H9 (cell line): Measurements from ENCODE around the gene SLC41A1. TPM values are rescaled to one million over a fixed set of nuclear protein-coding genes. Genes with fewer than 3 reads are reported as not detected.

Experiments
- DNase-seq: peaks from one replicate; pipeline ENCODE4 v3.0.0-alpha.2; 2017
- H2AFZ ChIP-seq: one replicate; pipeline ENCODE4 v1.6.1; 2013; ENCODE audit warnings: mild to moderate bottlenecking, low read length, control low read depth, moderate library complexity
- H2AK5ac ChIP-seq: 2 replicates; pipeline ENCODE4 v1.6.1; 2013; ENCODE audit warnings: low read length, control low read depth, mixed read lengths; ENCODE audit not compliant: insufficient read length
- H2BK120ac ChIP-seq: one replicate; pipeline ENCODE4 v1.6.1; 2013; ENCODE audit warnings: low read depth, mild to moderate bottlenecking, low read length, control low read depth, inconsistent platforms; ENCODE audit not compliant: poor library complexity, severe bottlenecking
- H2BK12ac ChIP-seq: 2 replicates; pipeline ENCODE4 v1.6.1; 2013; ENCODE audit warnings: low read length, control low read depth, mixed read lengths, low read depth; ENCODE audit not compliant: insufficient read length
- H2BK15ac ChIP-seq: 2 replicates; pipeline ENCODE4 v1.6.1; 2013; ENCODE audit warnings: low read depth, low read length, control low read depth
- H2BK20ac ChIP-seq: one replicate; pipeline ENCODE4 v1.6.1; 2013; ENCODE audit warnings: low read depth, mild to moderate bottlenecking, low read length, control low read depth, inconsistent platforms; ENCODE audit not compliant: poor library complexity, severe bottlenecking
- H2BK5ac ChIP-seq: 2 replicates; pipeline ENCODE4 v1.6.1; 2013; ENCODE audit warnings: low read length, control low read depth, mixed read lengths; ENCODE audit not compliant: insufficient read length
- H3K14ac ChIP-seq: 2 replicates; pipeline ENCODE4 v1.6.1; 2013; ENCODE audit warnings: low read length, control low read depth; ENCODE audit not compliant: insufficient read depth
- H3K18ac ChIP-seq: 2 replicates; pipeline ENCODE4 v1.6.1; 2013; ENCODE audit warnings: low read depth, mild to moderate bottlenecking, mixed read lengths, low read length, control low read depth; ENCODE audit not compliant: insufficient read length
- H3K23ac ChIP-seq: 2 replicates; pipeline ENCODE4 v1.6.1; 2013; ENCODE audit warnings: low read length, control low read depth, mixed read lengths, low read depth; ENCODE audit not compliant: insufficient read length
- H3K23me2 ChIP-seq: 2 replicates; pipeline ENCODE4 v1.6.1; 2013; ENCODE audit warnings: low read depth, mild to moderate bottlenecking, mixed read lengths, low read length, control low read depth; ENCODE audit not compliant: insufficient read length, poor library complexity, severe bottlenecking
- H3K27ac ChIP-seq: 2 replicates; pipeline ENCODE4 v1.5.1; 2013; ENCODE audit warnings: low read length, control low read depth, mixed read lengths, low read depth; ENCODE audit not compliant: insufficient read length
- H3K27me3 ChIP-seq: 2 replicates; pipeline ENCODE4 v1.6.1; 2013; ENCODE audit warnings: low read length, control low read depth, inconsistent platforms; ENCODE audit not compliant: insufficient read depth
- H3K4ac ChIP-seq: 2 replicates; pipeline ENCODE4 v1.6.1; 2013; ENCODE audit warnings: low read depth, mild to moderate bottlenecking, control low read depth, inconsistent platforms, low read length, moderate library complexity
- H3K4me1 ChIP-seq: 2 replicates; pipeline ENCODE4 v1.6.1; 2013; ENCODE audit warnings: low read length, control low read depth, inconsistent platforms; ENCODE audit not compliant: insufficient read depth
- H3K4me2 ChIP-seq: 2 replicates; pipeline ENCODE4 v1.6.1; 2013; ENCODE audit warnings: low read length, control low read depth, mixed read lengths; ENCODE audit not compliant: insufficient read length, insufficient read depth
- H3K56ac ChIP-seq: 2 replicates; pipeline ENCODE4 v1.6.1; 2013; ENCODE audit warnings: low read depth, mild to moderate bottlenecking, mixed read lengths, low read length, control low read depth; ENCODE audit not compliant: insufficient read length
- H3K79me1 ChIP-seq: 2 replicates; pipeline ENCODE4 v1.6.1; 2013; ENCODE audit warnings: low read depth, mild to moderate bottlenecking, moderate library complexity, low read length, control low read depth, inconsistent platforms; ENCODE audit not compliant: insufficient read depth, poor library complexity, severe bottlenecking
- H3K79me2 ChIP-seq: 2 replicates; pipeline ENCODE4 v1.6.1; 2013; ENCODE audit warnings: low read length, control low read depth, inconsistent platforms; ENCODE audit not compliant: insufficient read depth
- H3K9ac ChIP-seq: 2 replicates; pipeline ENCODE4 v1.6.1; 2013; ENCODE audit warnings: low read length, control low read depth, mixed read lengths; ENCODE audit not compliant: insufficient read length; ENCODE audit errors: extremely low read depth
- H3K9me3 ChIP-seq: one replicate; pipeline ENCODE4 v1.6.1; 2013; ENCODE audit warnings: low read depth, low read length, inconsistent platforms; ENCODE audit not compliant: control insufficient read depth
- H3T11ph ChIP-seq: one replicate; pipeline ENCODE4 v1.6.1; 2013; ENCODE audit warnings: mild to moderate bottlenecking, low read length, control low read depth, inconsistent platforms
- H4K20me1 ChIP-seq: one replicate; pipeline ENCODE4 v1.6.1; 2013; ENCODE audit not compliant: control insufficient read depth, insufficient read length, insufficient read depth
- H4K5ac ChIP-seq: 2 replicates; pipeline ENCODE4 v1.6.1; 2013; ENCODE audit warnings: low read depth, mild to moderate bottlenecking, mixed read lengths, low read length, control low read depth; ENCODE audit not compliant: insufficient read length
- H4K8ac ChIP-seq: replicated peaks from 2 replicates; pipeline ENCODE4 v1.6.1; 2013; ENCODE audit warnings: low read length, control low read depth, mixed read lengths, low read depth; ENCODE audit not compliant: insufficient read length
- H4K91ac ChIP-seq: 2 replicates; pipeline ENCODE4 v1.6.1; 2013; ENCODE audit warnings: low read depth, mild to moderate bottlenecking, moderate library complexity, mixed read lengths, low read length, control low read depth; ENCODE audit not compliant: insufficient read length
- H3K27ac Mint-ChIP-seq, 3 experiments: 2 replicates in 2 of 3; 3 replicates in 1 of 3; pipeline ENCODE4 v1.8.0; 2020 to 2021; ENCODE audit warnings: mixed read lengths in 3 of 3, mild to moderate bottlenecking in 1 of 3, moderate library complexity in 1 of 3
- H3K27me3 Mint-ChIP-seq: 2 replicates; pipeline ENCODE4 v1.8.0; 2021; ENCODE audit warnings: low read depth, mild to moderate bottlenecking, moderate library complexity, mixed read lengths
- H3K36me3 Mint-ChIP-seq, 3 experiments: 2 replicates in 2 of 3; 3 replicates in 1 of 3; pipeline ENCODE4 v1.8.0; 2020 to 2021; ENCODE audit warnings: low read depth in 3 of 3, mixed read lengths in 3 of 3; ENCODE audit not compliant: insufficient read depth in 1 of 3
- H3K4me1 Mint-ChIP-seq, 2 experiments: 2 replicates each; pipeline ENCODE4 v1.8.0; 2020; ENCODE audit warnings: mixed read lengths in 2 of 2
- H3K4me3 Mint-ChIP-seq, 2 experiments: 2 replicates in 1 of 2; 3 replicates in 1 of 2; pipeline ENCODE4 v1.8.0; 2020 to 2021; ENCODE audit warnings: mild to moderate bottlenecking in 2 of 2, mixed read lengths in 2 of 2, moderate library complexity in 1 of 2
- H3K9me3 Mint-ChIP-seq, 2 experiments: 2 replicates in 1 of 2; 3 replicates in 1 of 2; pipeline ENCODE4 v1.8.0; 2020; ENCODE audit warnings: mild to moderate bottlenecking in 2 of 2, mixed read lengths in 2 of 2, moderate library complexity in 1 of 2
- WGBS: extraction: QIAGEN DNeasy Blood & Tissue Kit; methylation state at CpG from one replicate; pipeline ENCODE4 v1.1.7; 2013; ENCODE audit warnings: missing lambda C conversion rate, low lambda C conversion rate, mixed read lengths; ENCODE audit not compliant: insufficient read length; ENCODE audit errors: extremely low coverage; 5-methylcytosine and 5-hydroxymethylcytosine counted together
- total RNA-seq: library from RNA; stranded (reverse); gene quantifications from 2 replicates; pipeline ENCODE4 v1.2.1, GENCODE V29; 2021
- TF ChIP-seq, protein P1 (sequence below): fragments of 200-600 bp; sonication (generic); conservative IDR thresholded peaks from 3 replicates; pipeline ENCODE4 v1.8.0; 2021; ENCODE audit warnings: antibody characterized with exemption, mild to moderate bottlenecking

The SLC41A1 gene
- total RNA-seq, 1 experiment from 2014 or later: 18.2 TPM

DNA sequence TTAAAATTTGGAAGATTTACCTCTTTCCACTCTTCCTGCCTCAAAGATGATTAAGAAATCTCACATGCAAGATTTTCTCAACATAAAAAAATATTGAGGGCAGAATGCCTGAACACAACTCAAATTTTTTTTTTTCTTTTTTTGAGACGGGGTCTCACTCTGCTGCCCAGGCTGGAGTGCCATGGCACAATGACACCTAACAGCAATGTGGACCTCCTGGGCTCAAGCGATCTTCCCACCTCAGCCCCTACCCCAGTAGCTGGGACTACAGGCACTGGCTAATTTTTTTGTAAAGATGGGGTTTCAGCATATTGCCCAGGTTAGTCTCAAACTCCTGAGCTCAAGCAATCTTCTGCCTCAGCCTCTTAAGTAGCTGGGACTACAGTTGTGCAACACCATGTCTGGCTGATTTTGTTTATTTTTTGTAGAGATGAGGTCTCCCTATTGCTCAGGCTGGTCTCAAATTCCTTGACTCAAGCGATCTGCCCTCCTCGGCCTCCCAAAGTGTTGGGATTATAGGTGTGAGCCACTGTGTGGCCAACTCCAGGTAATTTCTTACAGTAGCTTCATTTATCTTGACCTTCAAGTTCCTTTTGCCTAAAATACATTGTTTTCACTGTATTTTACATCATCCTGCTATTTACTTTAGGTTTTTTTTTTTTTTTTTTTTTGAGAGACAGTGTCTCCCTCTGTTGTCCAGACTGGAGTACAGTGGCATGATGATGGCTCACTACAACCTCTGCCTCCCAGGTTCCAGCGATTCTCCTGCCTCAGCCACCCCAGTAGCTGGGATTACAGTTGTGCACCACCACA lies 73.4 kb downstream of the SLC41A1 start:
- no peaks in the 10 kb centered on the region for H3K23me2 ChIP-seq
- no CpG with 5 or more reads among the region's 5 CpGs for WGBS
- no peaks in the 10 kb centered on the region for H3K9me3 ChIP-seq
- H2BK12ac ChIP-seq: no peak overlapping the region
- peak overlapping the region in 1 of 2 experiments; percentile 55; a peak in 1 of 5 replicates for H3K4me3 Mint-ChIP-seq
- H3K18ac ChIP-seq: no peak overlapping the region
- H3K9me3 Mint-ChIP-seq: no peaks in the 10 kb centered on the region
- H4K8ac ChIP-seq: no peak overlapping the region
- no peak overlapping the region for H3K14ac ChIP-seq
- no peak overlapping the region for H3K9ac ChIP-seq
- H3K4me2 ChIP-seq: no peak overlapping the region
- no peak overlapping the region for H2BK5ac ChIP-seq
- peaks cover 8 to 27% (median 23%) of the 10 kb centered on the region in 3 experiments; a peak in 6 of 7 replicates for H3K36me3 Mint-ChIP-seq
- H3K23ac ChIP-seq: no peak overlapping the region
- no peak overlapping the region for H4K91ac ChIP-seq
- no peaks in the 10 kb centered on the region for H3K27me3 Mint-ChIP-seq
- no peak overlapping the region for H2AK5ac ChIP-seq
- H3K4ac ChIP-seq: no peak overlapping the region
- H3K79me1 ChIP-seq: peaks cover 10% of the 10 kb centered on the region
- TF ChIP-seq, protein P1, sequence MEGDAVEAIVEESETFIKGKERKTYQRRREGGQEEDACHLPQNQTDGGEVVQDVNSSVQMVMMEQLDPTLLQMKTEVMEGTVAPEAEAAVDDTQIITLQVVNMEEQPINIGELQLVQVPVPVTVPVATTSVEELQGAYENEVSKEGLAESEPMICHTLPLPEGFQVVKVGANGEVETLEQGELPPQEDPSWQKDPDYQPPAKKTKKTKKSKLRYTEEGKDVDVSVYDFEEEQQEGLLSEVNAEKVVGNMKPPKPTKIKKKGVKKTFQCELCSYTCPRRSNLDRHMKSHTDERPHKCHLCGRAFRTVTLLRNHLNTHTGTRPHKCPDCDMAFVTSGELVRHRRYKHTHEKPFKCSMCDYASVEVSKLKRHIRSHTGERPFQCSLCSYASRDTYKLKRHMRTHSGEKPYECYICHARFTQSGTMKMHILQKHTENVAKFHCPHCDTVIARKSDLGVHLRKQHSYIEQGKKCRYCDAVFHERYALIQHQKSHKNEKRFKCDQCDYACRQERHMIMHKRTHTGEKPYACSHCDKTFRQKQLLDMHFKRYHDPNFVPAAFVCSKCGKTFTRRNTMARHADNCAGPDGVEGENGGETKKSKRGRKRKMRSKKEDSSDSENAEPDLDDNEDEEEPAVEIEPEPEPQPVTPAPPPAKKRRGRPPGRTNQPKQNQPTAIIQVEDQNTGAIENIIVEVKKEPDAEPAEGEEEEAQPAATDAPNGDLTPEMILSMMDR: peak; percentile 42; the same call in 2 of the 3 replicates
- H3K27ac ChIP-seq: no peak overlapping the region
- H2AFZ ChIP-seq: no peak overlapping the region
- no peak for DNase-seq
- H4K20me1 ChIP-seq: no peaks in the 10 kb centered on the region
- no peak overlapping the region for H2BK20ac ChIP-seq
- H3K79me2 ChIP-seq: peaks cover 53% of the 10 kb centered on the region
- H4K5ac ChIP-seq: no peak overlapping the region
- no peak overlapping the region for H2BK120ac ChIP-seq
- H3K4me1 ChIP-seq: peaks cover 4% of the 10 kb centered on the region; the same call in 1 of the 2 replicates
- H3T11ph ChIP-seq: no peak overlapping the region
- no peak overlapping the region for H3K56ac ChIP-seq
- no peak overlapping the region for H2BK15ac ChIP-seq
- H3K4me1 Mint-ChIP-seq: peaks cover 24 to 27% of the 10 kb centered on the region in 2 experiments
- peak overlapping the region in 1 of 3 experiments; percentile 90; a peak in 3 of 7 replicates for H3K27ac Mint-ChIP-seq
- no peaks in the 10 kb centered on the region for H3K27me3 ChIP-seq

Other genes starting within 250 kb of the SLC41A1 start
- 28.7 and 31.2 TPM in 2 replicates for gene ELK4, start 181.2 kb downstream of the SLC41A1 start, total RNA-seq
- 16.7 TPM in 2 replicates for gene SLC45A3, start 132.7 kb downstream of the SLC41A1 start, total RNA-seq
- gene NUCKS1, start 63.0 kb downstream of the SLC41A1 start, total RNA-seq: 414 and 427 TPM in 2 replicates
- 4.2 and 4.4 TPM in 2 replicates for gene RAB29, start 37.7 kb downstream of the SLC41A1 start, total RNA-seq
- gene PM20D1, start 36.9 kb upstream of the SLC41A1 start, total RNA-seq: not detected in 2 replicates
- not detected in 2 replicates for gene SLC26A9, start 130.3 kb upstream of the SLC41A1 start, total RNA-seq
- gene RAB7B, start 190.2 kb upstream of the SLC41A1 start, total RNA-seq: 0.68 and 0.83 TPM in 2 replicates
- not detected in 2 replicates for gene CTSE, start 210.7 kb upstream of the SLC41A1 start, total RNA-seq
- gene RHEX, start 240.0 kb upstream of the SLC41A1 start, total RNA-seq: not detected in 2 replicates